GM11168 (cell line): ENCODE results near the gene CELF2.

ENCODE experiments used
- in situ Hi-C: fragments of 300-500 bp; cut with MboI; formaldehyde crosslinking; loops from one replicate; pipeline ENCODE4 v1.12.0; 2022; ENCODE audit warnings: low sequenced_read_pairs; ENCODE audit not compliant: unreplicated experiment

The CELF2 gene

GRCh38 chr10:11091517-11092102 lies 73.9 kb downstream of the CELF2 start:
- in situ Hi-C loops = no loop called here

- in situ Hi-C loops = no loop called here
Observed at GRCh38 chr10:11093771-11094736, 76.4 kb downstream of the CELF2 start.

GRCh38 chr10:11095374-11095801 lies 77.7 kb downstream of the CELF2 start:
- in situ Hi-C loops = no loop called here

GRCh38 chr10:11096422-11096821 lies 78.8 kb downstream of the CELF2 start:
- in situ Hi-C loops = no loop called here

GRCh38 chr10:11097686-11098085 lies 80.0 kb downstream of the CELF2 start:
- in situ Hi-C loops = no loop called here

- in situ Hi-C loops = no loop called here
Observed at GRCh38 chr10:11098666-11099065, 81.0 kb downstream of the CELF2 start.

GRCh38 chr10:11104772-11105675 lies 87.4 kb downstream of the CELF2 start:
- in situ Hi-C loops = no loop called here

- in situ Hi-C loops = no loop called here
Observed at GRCh38 chr10:11105676-11106004, 88.0 kb downstream of the CELF2 start.

- in situ Hi-C loops = no loop called here
Observed at GRCh38 chr10:11106621-11107374, 89.1 kb downstream of the CELF2 start.

GRCh38 chr10:11107948-11108347 lies 90.3 kb downstream of the CELF2 start:
- in situ Hi-C loops = no loop called here

GRCh38 chr10:11108356-11108755 lies 90.7 kb downstream of the CELF2 start:
- in situ Hi-C loops = no loop called here

- in situ Hi-C loops = no loop called here
Observed at GRCh38 chr10:11109590-11109989, 91.9 kb downstream of the CELF2 start.

- in situ Hi-C loops = no loop called here
Observed at GRCh38 chr10:11110539-11110938, 92.9 kb downstream of the CELF2 start.

- in situ Hi-C loops = no loop called here
Observed at GRCh38 chr10:11111490-11111889, 93.8 kb downstream of the CELF2 start.

- in situ Hi-C loops = no loop called here
Observed at GRCh38 chr10:11112718-11113117, 95.0 kb downstream of the CELF2 start.

GRCh38 chr10:11113156-11113555 lies 95.5 kb downstream of the CELF2 start:
- in situ Hi-C loops = no loop called here

- in situ Hi-C loops = no loop called here
Observed at GRCh38 chr10:11114269-11114668, 96.6 kb downstream of the CELF2 start.

- in situ Hi-C loops = no loop called here
Observed at GRCh38 chr10:11115337-11115736, 97.7 kb downstream of the CELF2 start.

GRCh38 chr10:11116361-11116760 lies 98.7 kb downstream of the CELF2 start:
- in situ Hi-C loops = no loop called here

- in situ Hi-C loops = no loop called here
Observed at GRCh38 chr10:11116817-11117216, 99.1 kb downstream of the CELF2 start.
